NCI-H2227 treated with DMSO at 0.1 percent for 48 hours (cell line): ENCODE results near the gene LATS2.
"Not testable (repeated sequence)": the region's sequence is repeated elsewhere in the genome, so short reads cannot be mapped to it uniquely, and the experiment has no call there.

ENCODE experiments used
- DNase-seq: peaks from one replicate; lab custom pipeline; 2025; lab: John Stamatoyannopoulos, UW

The LATS2 gene

GRCh38 chr13:20991741-20992520 lies 69.5 kb downstream of the LATS2 start:
- no peak for DNase-seq

- DNase-seq, result no peak
These were observed 70.4 kb downstream of the LATS2 start for GRCh38 chr13:20990910-20991525.

- DNase-seq, result no peak
These were observed 71.6 kb downstream of the LATS2 start for GRCh38 chr13:20989656-20990321.

GRCh38 chr13:20988909-20989655 lies 72.3 kb downstream of the LATS2 start:
- DNase-seq, result no peak

GRCh38 chr13:20988033-20988908 lies 73.1 kb downstream of the LATS2 start:
- no peak for DNase-seq

GRCh38 chr13:20987599-20987998 lies 73.8 kb downstream of the LATS2 start:
- DNase-seq, result no peak

GRCh38 chr13:20984879-20985278 lies 76.5 kb downstream of the LATS2 start:
- DNase-seq, result no peak

GRCh38 chr13:20983386-20983785 lies 78.0 kb downstream of the LATS2 start:
- DNase-seq, result no peak

GRCh38 chr13:20981370-20982095 lies 79.9 kb downstream of the LATS2 start:
- no peak for DNase-seq

- DNase-seq, result no peak
These were observed 80.5 kb downstream of the LATS2 start for GRCh38 chr13:20980899-20981298.

- no peak for DNase-seq
These were observed 81.0 kb downstream of the LATS2 start for GRCh38 chr13:20980430-20980829.

- DNase-seq, result no peak
These were observed 84.0 kb downstream of the LATS2 start for GRCh38 chr13:20977394-20977793.

GRCh38 chr13:20974981-20975585 lies 86.3 kb downstream of the LATS2 start:
- DNase-seq, result no peak

GRCh38 chr13:20973886-20974425 lies 87.4 kb downstream of the LATS2 start:
- DNase-seq, result no peak

- no peak for DNase-seq
These were observed 88.7 kb downstream of the LATS2 start for GRCh38 chr13:20972731-20973130.

- no peak for DNase-seq
These were observed 92.2 kb downstream of the LATS2 start for GRCh38 chr13:20969182-20969581.

- no peak for DNase-seq
These were observed 92.6 kb downstream of the LATS2 start for GRCh38 chr13:20968745-20969144.

- no peak for DNase-seq
These were observed 94.0 kb downstream of the LATS2 start for GRCh38 chr13:20967340-20967739.

- DNase-seq, result no peak
These were observed 96.5 kb downstream of the LATS2 start for GRCh38 chr13:20964904-20965303.

GRCh38 chr13:20961663-20962062 lies 99.7 kb downstream of the LATS2 start:
- DNase-seq, result not testable (repeated sequence)
